H1 (cell line): ENCODE data around the gene ASMT. TPM values are rescaled to one million over a fixed set of nuclear protein-coding genes. Genes with fewer than 3 reads are reported as not detected.

Experiments
- CBX8 ChIP-seq: fragments of 300-800, 300-1000 bp; sonication (generic); IDR thresholded peaks from 2 replicates; pipeline ENCODE4 v1.7.1; 2016; ENCODE audit warnings: low read depth, low read length, borderline replicate concordance
- CHD2 ChIP-seq: IDR thresholded peaks from 2 replicates; pipeline ENCODE4 v1.6.1; 2012; ENCODE audit warnings: low read length, improper control_type of control experiment
- CHD7 ChIP-seq: fragments of 300-600 bp; sonication (generic); IDR thresholded peaks from 2 replicates; pipeline ENCODE4 v1.7.1; 2012; ENCODE audit warnings: low read length, moderate library complexity, mild to moderate bottlenecking, inconsistent platforms; ENCODE audit not compliant: insufficient replicate concordance
- CTCF ChIP-seq, 3 experiments: IDR thresholded peaks; 1 replicate in 2 of 3; 2 replicates in 1 of 3; pipeline versions ENCODE4 v1.5.1 to v1.6.1; 2011; ENCODE audit warnings: low read length in 3 of 3, mild to moderate bottlenecking in 3 of 3, inconsistent platforms in 2 of 3, low read depth in 1 of 3, moderate library complexity in 1 of 3; ENCODE audit not compliant: insufficient read depth in 1 of 3; ENCODE audit errors: control extremely low read depth in 1 of 3
- JUND ChIP-seq: IDR thresholded peaks from 2 replicates; pipeline ENCODE4 v1.6.1; 2011; ENCODE audit warnings: mild to moderate bottlenecking, improper control_type of control experiment, low read length
- RAD21 ChIP-seq, 2 experiments: IDR thresholded peaks in 1 of 2; conservative IDR thresholded peaks in 1 of 2; 2 replicates each; pipeline ENCODE4 v1.6.1; 2011; ENCODE audit warnings: low read depth in 2 of 2, low read length in 2 of 2, improper control_type of control experiment in 1 of 2, inconsistent platforms in 1 of 2, mild to moderate bottlenecking in 1 of 2, moderate library complexity in 1 of 2
- RBBP5 ChIP-seq: IDR thresholded peaks from 2 replicates; pipeline ENCODE4 v1.7.1; 2012; ENCODE audit warnings: low read depth, mild to moderate bottlenecking, inconsistent platforms, low read length, moderate library complexity, borderline replicate concordance
- TEAD4 ChIP-seq: IDR thresholded peaks from 2 replicates; pipeline ENCODE4 v1.6.1; 2012; ENCODE audit warnings: low read depth, low read length, inconsistent platforms, mixed read lengths
- ZNF274 ChIP-seq: IDR thresholded peaks from 2 replicates; pipeline ENCODE4 v1.7.0; 2012; ENCODE audit warnings: low read length, borderline replicate concordance; ENCODE audit errors: extremely low read depth
- polyA plus RNA-seq, 7 experiments: library from polyadenylated mRNA; depleted of rRNA in 3 of 7; stranded (reverse) in 5 of 7; unstranded in 2 of 7; fragments of >200 nt in 5 of 7; fragments of 200-250 nt in 2 of 7; gene quantifications; 1 replicate in 5 of 7; 2 replicates in 1 of 7; 4 replicates in 1 of 7; pipeline versions ENCODE4 v1.2.1 to v1.2.3, GENCODE V29; 2011 to 2013; ENCODE audit warnings: missing spikeins in 2 of 7, mixed read lengths in 2 of 7
- total RNA-seq: library from RNA; stranded (reverse); fragmentation: NEBNext Ultra II Directional; extraction: Animal tissue kit (Norgen Biotek cat#: 25700); gene quantifications from 2 replicates; pipeline ENCODE4 v1.2.1, GENCODE V29; 2021

Gene ASMT
- total and polyA plus RNA-seq, 2 of the 8 experiments (the other 6 are each of a cell fraction or from before 2014, with no cell fraction given) = 1.5 to 3.1 TPM

- TF ChIP-seq CHD7 (no peak), TEAD4 (peak; percentile 82), ZNF274 (no peak), JUND (no peak), CTCF (IDR thresholded peaks at IDR 0.05; ENCODE audit: control extremely low read depth in 1 of 3, insufficient read depth in 1 of 3, low read depth in 1 of 3, low read length in 3 of 3) (no peak), CBX8 (no peak), RBBP5 (0 out of 2 replicates have a peak, but pooled peaks have one; percentile 29), RAD21 (IDR thresholded peaks at IDR 0.05 in 1 of 2, conservative IDR thresholded peaks at IDR 0.05 in 1 of 2; ENCODE audit: low read depth in 2 of 2, low read length in 2 of 2) (no peak), CHD2 (no peak)
Measured at GRCh38 chrX:1649621-1650020, 34.8 kb downstream of the ASMT start (continued).
